ENCODE data around the gene CCT4. TPM values are rescaled to one million over a fixed set of nuclear protein-coding genes. Genes with fewer than 3 reads are reported as not detected.
"Not testable (repeated sequence)": the region's sequence is repeated elsewhere in the genome, so short reads cannot be mapped to it uniquely, and the experiment has no call there.

The CCT4 gene
- total RNA-seq, 4 donors from 2014 or later = 31.5 to 61.9 (median 44.3) TPM

- H3K36me3 ChIP-seq = no peaks in the 10 kb centered on the region
- no peak for TF ChIP-seq POLR2A (IDR thresholded peaks at IDR 0.05)
- peak in 2 of 6 experiments; percentile 24 to 27 for TF ChIP-seq CTCF (IDR thresholded peaks at IDR 0.05)
- H3K4me1 ChIP-seq = peaks cover 0 to 9% (median 2%) of the 10 kb centered on the region in 4 donors
- H3K9me3 ChIP-seq = no peaks in the 10 kb centered on the region
- peak overlapping the region; percentile 82 to 85 (median 84) for H3K4me3 ChIP-seq
- H3K27me3 ChIP-seq = no peaks in the 10 kb centered on the region
- peak; percentile 80 to 96 (median 94) for DNase-seq
- peak overlapping the region; percentile 82 to 92 (median 87) for H3K27ac ChIP-seq
Measured at GRCh38 chr2:61854564-61855317, 33.7 kb downstream of the CCT4 start.

GRCh38 chr2:61853847-61854563 lies 34.5 kb downstream of the CCT4 start, which contains the start of gene FAM161A:
Gene FAM161A, minus strand, starts transcription at chr2:61854060. Its CDS starts 19 bp downstream, at chr2:61854041.
- Histone ChIP-seq H3K4me1 (peaks cover 0 to 9% (median 2%) of the 10 kb centered on the region in 4 donors), H3K27ac (peak within 1 kb of the TSS; percentile 82 to 92 (median 87)), H3K4me3 (peak within 1 kb of the TSS; percentile 82 to 85 (median 84)), H3K36me3 (no peaks in the 10 kb centered on the region), H3K27me3 (no peaks in the 10 kb centered on the region), H3K9me3 (no peaks in the 10 kb centered on the region)
- peak; percentile 83 to 94 (median 86) for DNase-seq
- no peak for TF ChIP-seq POLR2A (IDR thresholded peaks at IDR 0.05)
- peak in 1 of 6 experiments; percentile 0 for TF ChIP-seq CTCF (IDR thresholded peaks at IDR 0.05)

DNA sequence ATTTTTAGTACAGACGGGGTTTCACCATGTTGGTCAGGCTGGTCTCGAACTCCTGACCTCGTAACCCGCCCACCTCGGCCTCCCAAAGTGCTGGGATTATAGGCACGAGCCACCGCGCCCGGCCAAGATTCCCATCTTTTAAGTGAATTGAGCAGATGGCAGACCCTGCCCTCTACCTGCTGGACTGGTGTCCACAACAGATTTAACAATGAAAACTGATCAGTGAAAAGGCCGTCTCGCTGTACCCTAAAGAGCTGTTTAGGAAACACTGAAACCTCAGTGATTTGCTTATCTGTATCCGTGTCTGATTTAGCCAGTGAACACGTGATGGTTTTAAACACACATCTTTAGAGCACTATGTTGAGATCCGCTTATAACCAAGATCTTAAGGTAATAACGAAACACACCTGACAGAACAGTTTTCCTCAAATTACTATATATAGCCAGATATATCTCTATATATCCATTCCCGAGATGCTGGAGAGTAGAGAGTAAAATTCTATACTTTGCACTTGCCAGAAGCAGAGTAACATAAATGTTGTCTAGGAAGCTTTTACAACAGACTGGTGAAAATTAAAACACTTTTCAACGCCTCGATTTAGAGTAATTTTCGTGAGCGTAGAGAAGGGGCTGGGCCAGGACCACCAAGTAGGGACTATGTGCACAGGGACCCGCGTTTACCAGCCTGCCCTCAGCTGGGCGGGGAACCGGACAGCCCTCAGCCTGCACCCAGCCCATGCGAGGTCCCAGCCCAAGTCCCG lies 35.2 kb downstream of the CCT4 start:
- no peak for TF ChIP-seq CTCF (IDR thresholded peaks at IDR 0.05)
- no peak for TF ChIP-seq POLR2A (IDR thresholded peaks at IDR 0.05)
- Histone ChIP-seq H3K4me1 (peaks cover 0 to 9% (median 2%) of the 10 kb centered on the region in 4 donors), H3K27ac (peak overlapping the region; percentile 82 to 92 (median 87)), H3K4me3 (peak overlapping the region; percentile 82 to 85 (median 84)), H3K36me3 (no peaks in the 10 kb centered on the region), H3K27me3 (no peaks in the 10 kb centered on the region), H3K9me3 (no peaks in the 10 kb centered on the region)
- peak in 2 of 3 donors; percentile 48 to 65 for DNase-seq

DNA sequence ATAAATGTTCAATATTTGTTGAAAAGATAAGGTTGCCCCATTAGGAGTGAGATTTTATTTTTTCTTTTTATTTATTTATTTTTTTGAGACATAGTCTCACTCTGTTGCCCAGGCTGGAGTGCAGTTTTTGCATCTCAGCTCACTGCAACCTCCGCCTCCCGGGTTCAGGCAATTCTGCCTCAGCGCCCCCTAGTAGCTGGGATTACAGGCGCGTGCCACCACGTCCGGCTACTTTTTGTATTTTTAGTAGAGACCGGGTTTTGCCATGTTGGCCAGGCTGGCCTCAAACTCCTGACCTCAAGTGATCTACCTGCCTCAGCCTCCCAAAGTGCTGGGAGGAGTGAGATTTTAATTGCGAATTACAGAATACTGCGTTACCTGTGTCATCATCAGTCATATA lies 37.2 kb downstream of the CCT4 start:
- not testable (repeated sequence) for H3K4me3 ChIP-seq, H3K9me3 ChIP-seq, H3K4me1 ChIP-seq, H3K27me3 ChIP-seq, H3K27ac ChIP-seq, H3K36me3 ChIP-seq, DNase-seq

- H3K27ac ChIP-seq = no peak overlapping the region
- H3K36me3 ChIP-seq = no peaks in the 10 kb centered on the region
Measured at GRCh38 chr2:61845320-61845719, 43.1 kb downstream of the CCT4 start.

More at GRCh38 chr2:61845320-61845719, 43.1 kb downstream of the CCT4 start:
- TF ChIP-seq POLR2A (IDR thresholded peaks at IDR 0.05) (no peak), CTCF (IDR thresholded peaks at IDR 0.05) (no peak)
- H3K4me3 ChIP-seq = no peak overlapping the region
- H3K27me3 ChIP-seq = no peaks in the 10 kb centered on the region
- H3K4me1 ChIP-seq = no peaks in the 10 kb centered on the region
- DNase-seq = no peak
- no peaks in the 10 kb centered on the region for H3K9me3 ChIP-seq

All from Peyer's patch (tissue), 4 donors.